ENCODE measurements around the gene XPO1.

DNA sequence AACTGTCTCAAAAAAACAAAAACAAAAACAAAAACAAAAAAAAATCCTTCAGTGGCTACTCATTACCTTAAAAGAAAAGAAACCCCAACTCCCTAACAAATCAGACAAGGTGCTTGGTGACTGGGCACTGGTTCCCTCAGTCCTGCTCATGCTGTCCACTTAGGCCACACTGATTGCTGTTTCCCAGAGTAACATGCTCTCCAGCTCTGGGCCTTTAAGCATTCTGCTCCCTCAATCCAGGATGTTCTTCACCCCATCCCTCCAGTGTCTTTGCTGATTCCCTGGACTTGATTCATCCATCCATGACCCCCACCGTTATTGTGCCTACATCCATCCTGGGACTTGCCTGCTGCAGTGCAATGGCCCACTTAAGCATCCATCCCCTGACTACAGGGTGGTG is 16.4 kb upstream of the XPO1 start:
- TF ChIP-seq CTCF (IDR thresholded peaks at IDR 0.05 in 8 of 11, conservative IDR thresholded peaks at IDR 0.05 in 3 of 11): no peak
- no peak for TF ChIP-seq POLR2AphosphoS5 (IDR thresholded peaks at IDR 0.05)
- TF ChIP-seq POLR2A (IDR thresholded peaks at IDR 0.05): no peak
